Measurements from ENCODE around the gene GNAQ.

DNA sequence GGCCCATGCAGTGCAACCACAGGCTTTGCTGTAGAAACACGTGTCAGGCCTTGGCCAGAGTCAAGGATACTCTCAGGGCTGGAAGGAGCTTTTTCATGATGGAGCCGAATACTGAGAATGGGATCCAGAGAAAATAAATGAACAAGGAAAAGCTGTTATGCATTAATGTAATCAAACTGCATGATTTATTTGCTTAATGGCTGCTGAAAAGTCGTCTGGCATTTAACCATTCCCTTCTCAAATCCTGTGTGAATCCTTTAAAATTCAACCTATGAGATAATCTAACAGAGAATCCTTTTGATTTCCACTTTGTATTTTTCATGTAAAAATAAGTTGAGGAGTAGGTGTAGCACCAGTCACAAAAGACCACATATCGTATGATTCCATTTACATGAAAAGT is 359.4 kb downstream of the GNAQ start:
- TF ChIP-seq, protein P1, sequence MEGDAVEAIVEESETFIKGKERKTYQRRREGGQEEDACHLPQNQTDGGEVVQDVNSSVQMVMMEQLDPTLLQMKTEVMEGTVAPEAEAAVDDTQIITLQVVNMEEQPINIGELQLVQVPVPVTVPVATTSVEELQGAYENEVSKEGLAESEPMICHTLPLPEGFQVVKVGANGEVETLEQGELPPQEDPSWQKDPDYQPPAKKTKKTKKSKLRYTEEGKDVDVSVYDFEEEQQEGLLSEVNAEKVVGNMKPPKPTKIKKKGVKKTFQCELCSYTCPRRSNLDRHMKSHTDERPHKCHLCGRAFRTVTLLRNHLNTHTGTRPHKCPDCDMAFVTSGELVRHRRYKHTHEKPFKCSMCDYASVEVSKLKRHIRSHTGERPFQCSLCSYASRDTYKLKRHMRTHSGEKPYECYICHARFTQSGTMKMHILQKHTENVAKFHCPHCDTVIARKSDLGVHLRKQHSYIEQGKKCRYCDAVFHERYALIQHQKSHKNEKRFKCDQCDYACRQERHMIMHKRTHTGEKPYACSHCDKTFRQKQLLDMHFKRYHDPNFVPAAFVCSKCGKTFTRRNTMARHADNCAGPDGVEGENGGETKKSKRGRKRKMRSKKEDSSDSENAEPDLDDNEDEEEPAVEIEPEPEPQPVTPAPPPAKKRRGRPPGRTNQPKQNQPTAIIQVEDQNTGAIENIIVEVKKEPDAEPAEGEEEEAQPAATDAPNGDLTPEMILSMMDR (IDR thresholded peaks at IDR 0.05): no peak
- no peak for TF ChIP-seq EZH2 (IDR thresholded peaks at IDR 0.05; ENCODE audit: borderline replicate concordance, insufficient read depth, low read depth, low read length, poor library complexity, severe bottlenecking)

Data from B cell (primary cell).